ENCODE measurements around the gene DBX1. TPM values are rescaled to one million over a fixed set of nuclear protein-coding genes. Genes with fewer than 3 reads are reported as not detected.

Gene DBX1
- total RNA-seq, 2 experiments from 2014 or later: not detected

Other genes with a start within 250 kb of the DBX1 start
- gene HTATIP2, start 203.2 kb upstream of the DBX1 start, total RNA-seq: 10 to 100 TPM; 46.1 to 50.9 TPM
- gene PRMT3, start 227.2 kb upstream of the DBX1 start, total RNA-seq: 10 to 100 TPM; 15.8 to 16.2 TPM

All from activated naive CD8-positive, alpha-beta T cell treated with anti-CD3 and anti-CD28 coated beads, Interleukin-2, amount 10 ng/mL, durations not matched to agents 7 days and 5 days (primary cell).